HepG2 (cell line): ENCODE results near the gene PRKD2. TPM values are rescaled to one million over a fixed set of nuclear protein-coding genes. Genes with fewer than 3 reads are reported as not detected.

ENCODE experiments used
- FOXC1 ChIP-seq: sonication (generic); formaldehyde crosslinking; IDR thresholded peaks from 2 replicates; pipeline ENCODE4 v1.8.0; 2022; ENCODE audit warnings: mild to moderate bottlenecking, missing genetic modification reagents, borderline replicate concordance
- MED1 ChIP-seq: sonication (generic); formaldehyde crosslinking; IDR thresholded peaks from 2 replicates; pipeline ENCODE4 v1.4.0; 2020; ENCODE audit warnings: missing genetic modification reagents
- MIER3 ChIP-seq: IDR thresholded peaks from 2 replicates; pipeline ENCODE4 v1.6.1; 2016; ENCODE audit warnings: missing compliant biosample characterization, borderline replicate concordance
- NFIC ChIP-seq: IDR thresholded peaks from 2 replicates; pipeline ENCODE4 v1.6.1; 2012; ENCODE audit warnings: mild to moderate bottlenecking, low read length, inconsistent platforms
- PHB2 ChIP-seq: fragments of 450-650 bp; IDR thresholded peaks from 2 replicates; pipeline ENCODE4 v1.6.1; 2018; ENCODE audit not compliant: partially characterized antibody
- PLRG1 ChIP-seq: fragments of 450-650 bp; conservative IDR thresholded peaks from 2 replicates; pipeline ENCODE4 v1.6.1; 2016
- REL ChIP-seq: sonication (generic); formaldehyde crosslinking; conservative IDR thresholded peaks from 2 replicates; pipeline ENCODE4 v1.8.0; 2022; ENCODE audit warnings: mild to moderate bottlenecking, missing genetic modification reagents, moderate library complexity
- SP4 ChIP-seq: sonication (generic); formaldehyde crosslinking; IDR thresholded peaks from 2 replicates; pipeline ENCODE4 v1.8.1; 2023; ENCODE audit warnings: mild to moderate bottlenecking, missing genetic modification reagents
- ZNF335 ChIP-seq: sonication (generic); formaldehyde crosslinking; IDR thresholded peaks from 2 replicates; pipeline ENCODE4 v1.4.0; 2020; ENCODE audit warnings: missing genetic modification reagents
- ZNF430 ChIP-seq: sonication (generic); formaldehyde crosslinking; IDR thresholded peaks from 2 replicates; pipeline ENCODE4 v1.9.0; 2021; ENCODE audit warnings: mild to moderate bottlenecking, missing genetic modification reagents
- ZNF660 ChIP-seq: sonication (generic); formaldehyde crosslinking; IDR thresholded peaks from 2 replicates; pipeline ENCODE4 v1.5.1; 2020; ENCODE audit warnings: mild to moderate bottlenecking, low read depth, missing genetic modification reagents, borderline replicate concordance
- ZNF746 ChIP-seq: sonication (generic); formaldehyde crosslinking; IDR thresholded peaks from 2 replicates; pipeline ENCODE4 v1.8.0; 2022; ENCODE audit warnings: mild to moderate bottlenecking, missing genetic modification reagents
- ZNF792 ChIP-seq: IDR thresholded peaks from 2 replicates; pipeline ENCODE4 v1.6.1; 2016
- polyA plus RNA-seq, 8 experiments: library from polyadenylated mRNA; depleted of rRNA in 3 of 8; stranded (reverse) in 7 of 8; unstranded in 1 of 8; fragments of >200 nt; fragmentation: Illumina TruSeq in 4 of 8; extraction: Trizol in 4 of 8; gene quantifications; 2 replicates each; pipeline versions ENCODE4 v1.2.1 to v1.2.3, GENCODE V29; 2011 to 2016; ENCODE audit warnings: low read depth in 4 of 8, missing spikeins in 1 of 8, mixed read lengths in 1 of 8; ENCODE audit not compliant: insufficient read depth in 1 of 8
- total RNA-seq, 5 experiments: library from RNA; depleted of rRNA; stranded (reverse); fragments of >200 nt; fragmentation: Illumina TruSeq; extraction: Trizol; gene quantifications; 2 replicates each; pipeline ENCODE4 v1.2.3, GENCODE V29; 2016; ENCODE audit warnings: low read depth in 1 of 5
- TF ChIP-seq, protein P1 (sequence below): IDR thresholded peaks from 2 replicates; pipeline ENCODE4 v1.6.1; 2012; ENCODE audit warnings: low read length, improper control_type of control experiment
- TF ChIP-seq, protein P2 (sequence below): sonication (generic); formaldehyde crosslinking; conservative IDR thresholded peaks from 2 replicates; pipeline ENCODE4 v1.8.0; 2022; ENCODE audit warnings: missing genetic modification reagents
- TF ChIP-seq, protein P3 (sequence below): sonication (generic); formaldehyde crosslinking; IDR thresholded peaks from 2 replicates; pipeline ENCODE4 v1.8.1; 2023; ENCODE audit warnings: mild to moderate bottlenecking, missing genetic modification reagents, borderline replicate concordance
- TF ChIP-seq, protein P4 (sequence below): sonication (generic); formaldehyde crosslinking; IDR thresholded peaks from 2 replicates; pipeline ENCODE4 v1.8.0; 2022; ENCODE audit warnings: missing genetic modification reagents, mild to moderate bottlenecking, moderate library complexity, borderline replicate concordance
- TF ChIP-seq, protein P5 (sequence below): IDR thresholded peaks from 2 replicates; pipeline ENCODE4 v1.6.1; 2016; ENCODE audit warnings: low read depth
- TF ChIP-seq, protein P6 (sequence below): sonication (generic); formaldehyde crosslinking; IDR thresholded peaks from 2 replicates; pipeline ENCODE4 v1.8.0; 2023; ENCODE audit warnings: mild to moderate bottlenecking, missing genetic modification reagents

PRKD2 gene
- total and polyA plus RNA-seq, 2 of the 13 experiments (the other 11 are each of a cell fraction or from before 2014, with no cell fraction given) = 6.7 to 7.3 TPM

DNA sequence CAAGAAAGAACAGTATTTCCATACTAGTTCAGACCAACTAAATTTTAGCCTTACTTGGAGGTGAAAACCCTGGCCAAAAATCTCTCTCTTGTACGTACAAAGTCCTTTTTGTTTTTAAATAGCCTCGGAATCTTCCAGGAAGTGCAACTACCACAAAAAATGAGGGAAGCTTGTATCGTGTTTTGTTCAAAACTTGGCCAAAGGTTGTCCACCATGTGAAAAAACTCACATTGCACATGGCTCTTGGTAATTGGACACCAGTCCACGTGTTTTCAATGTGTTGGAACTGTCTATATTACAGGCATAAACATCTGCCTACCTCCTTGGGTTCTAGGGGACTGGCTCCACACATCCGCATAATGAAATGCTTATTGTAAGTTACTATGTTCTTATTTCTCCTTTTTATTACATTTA lies 44.5 kb upstream of the PRKD2 start (continued):
- TF ChIP-seq, protein P1, sequence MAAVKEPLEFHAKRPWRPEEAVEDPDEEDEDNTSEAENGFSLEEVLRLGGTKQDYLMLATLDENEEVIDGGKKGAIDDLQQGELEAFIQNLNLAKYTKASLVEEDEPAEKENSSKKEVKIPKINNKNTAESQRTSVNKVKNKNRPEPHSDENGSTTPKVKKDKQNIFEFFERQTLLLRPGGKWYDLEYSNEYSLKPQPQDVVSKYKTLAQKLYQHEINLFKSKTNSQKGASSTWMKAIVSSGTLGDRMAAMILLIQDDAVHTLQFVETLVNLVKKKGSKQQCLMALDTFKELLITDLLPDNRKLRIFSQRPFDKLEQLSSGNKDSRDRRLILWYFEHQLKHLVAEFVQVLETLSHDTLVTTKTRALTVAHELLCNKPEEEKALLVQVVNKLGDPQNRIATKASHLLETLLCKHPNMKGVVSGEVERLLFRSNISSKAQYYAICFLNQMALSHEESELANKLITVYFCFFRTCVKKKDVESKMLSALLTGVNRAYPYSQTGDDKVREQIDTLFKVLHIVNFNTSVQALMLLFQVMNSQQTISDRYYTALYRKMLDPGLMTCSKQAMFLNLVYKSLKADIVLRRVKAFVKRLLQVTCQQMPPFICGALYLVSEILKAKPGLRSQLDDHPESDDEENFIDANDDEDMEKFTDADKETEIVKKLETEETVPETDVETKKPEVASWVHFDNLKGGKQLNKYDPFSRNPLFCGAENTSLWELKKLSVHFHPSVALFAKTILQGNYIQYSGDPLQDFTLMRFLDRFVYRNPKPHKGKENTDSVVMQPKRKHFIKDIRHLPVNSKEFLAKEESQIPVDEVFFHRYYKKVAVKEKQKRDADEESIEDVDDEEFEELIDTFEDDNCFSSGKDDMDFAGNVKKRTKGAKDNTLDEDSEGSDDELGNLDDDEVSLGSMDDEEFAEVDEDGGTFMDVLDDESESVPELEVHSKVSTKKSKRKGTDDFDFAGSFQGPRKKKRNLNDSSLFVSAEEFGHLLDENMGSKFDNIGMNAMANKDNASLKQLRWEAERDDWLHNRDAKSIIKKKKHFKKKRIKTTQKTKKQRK = no peak
- TF ChIP-seq ZNF792 (CRISPR knock-in tag) (peak; percentile 53; the same call in 1 of the 2 replicates), SP4 (CRISPR knock-in tag) (no peak), PHB2 (no peak), ZNF746 (no peak), MIER3 (CRISPR knock-in tag) (no peak), MED1 (CRISPR knock-in tag) (peak; percentile 46; the same call in 1 of the 2 replicates), ZNF660 (no peak), FOXC1 (CRISPR knock-in tag) (no peak; the same call in 1 of the 2 replicates), ZNF430 (CRISPR knock-in tag) (peak; percentile 60; the same call in 1 of the 2 replicates), NFIC (no peak), REL (no peak), PLRG1 (no peak), ZNF335 (CRISPR knock-in tag) (no peak)
- TF ChIP-seq, protein P2, sequence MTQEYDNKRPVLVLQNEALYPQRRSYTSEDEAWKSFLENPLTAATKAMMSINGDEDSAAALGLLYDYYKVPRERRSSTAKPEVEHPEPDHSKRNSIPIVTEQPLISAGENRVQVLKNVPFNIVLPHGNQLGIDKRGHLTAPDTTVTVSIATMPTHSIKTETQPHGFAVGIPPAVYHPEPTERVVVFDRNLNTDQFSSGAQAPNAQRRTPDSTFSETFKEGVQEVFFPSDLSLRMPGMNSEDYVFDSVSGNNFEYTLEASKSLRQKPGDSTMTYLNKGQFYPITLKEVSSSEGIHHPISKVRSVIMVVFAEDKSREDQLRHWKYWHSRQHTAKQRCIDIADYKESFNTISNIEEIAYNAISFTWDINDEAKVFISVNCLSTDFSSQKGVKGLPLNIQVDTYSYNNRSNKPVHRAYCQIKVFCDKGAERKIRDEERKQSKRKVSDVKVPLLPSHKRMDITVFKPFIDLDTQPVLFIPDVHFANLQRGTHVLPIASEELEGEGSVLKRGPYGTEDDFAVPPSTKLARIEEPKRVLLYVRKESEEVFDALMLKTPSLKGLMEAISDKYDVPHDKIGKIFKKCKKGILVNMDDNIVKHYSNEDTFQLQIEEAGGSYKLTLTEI = no peak
- TF ChIP-seq, protein P3, sequence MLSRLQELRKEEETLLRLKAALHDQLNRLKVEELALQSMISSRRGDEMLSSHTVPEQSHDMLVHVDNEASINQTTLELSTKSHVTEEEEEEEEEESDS (CRISPR knock-in tag) = no peak
- TF ChIP-seq, protein P4, sequence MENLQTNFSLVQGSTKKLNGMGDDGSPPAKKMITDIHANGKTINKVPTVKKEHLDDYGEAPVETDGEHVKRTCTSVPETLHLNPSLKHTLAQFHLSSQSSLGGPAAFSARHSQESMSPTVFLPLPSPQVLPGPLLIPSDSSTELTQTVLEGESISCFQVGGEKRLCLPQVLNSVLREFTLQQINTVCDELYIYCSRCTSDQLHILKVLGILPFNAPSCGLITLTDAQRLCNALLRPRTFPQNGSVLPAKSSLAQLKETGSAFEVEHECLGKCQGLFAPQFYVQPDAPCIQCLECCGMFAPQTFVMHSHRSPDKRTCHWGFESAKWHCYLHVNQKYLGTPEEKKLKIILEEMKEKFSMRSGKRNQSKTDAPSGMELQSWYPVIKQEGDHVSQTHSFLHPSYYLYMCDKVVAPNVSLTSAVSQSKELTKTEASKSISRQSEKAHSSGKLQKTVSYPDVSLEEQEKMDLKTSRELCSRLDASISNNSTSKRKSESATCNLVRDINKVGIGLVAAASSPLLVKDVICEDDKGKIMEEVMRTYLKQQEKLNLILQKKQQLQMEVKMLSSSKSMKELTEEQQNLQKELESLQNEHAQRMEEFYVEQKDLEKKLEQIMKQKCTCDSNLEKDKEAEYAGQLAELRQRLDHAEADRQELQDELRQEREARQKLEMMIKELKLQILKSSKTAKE (CRISPR knock-in tag) = no peak
- TF ChIP-seq, protein P5, sequence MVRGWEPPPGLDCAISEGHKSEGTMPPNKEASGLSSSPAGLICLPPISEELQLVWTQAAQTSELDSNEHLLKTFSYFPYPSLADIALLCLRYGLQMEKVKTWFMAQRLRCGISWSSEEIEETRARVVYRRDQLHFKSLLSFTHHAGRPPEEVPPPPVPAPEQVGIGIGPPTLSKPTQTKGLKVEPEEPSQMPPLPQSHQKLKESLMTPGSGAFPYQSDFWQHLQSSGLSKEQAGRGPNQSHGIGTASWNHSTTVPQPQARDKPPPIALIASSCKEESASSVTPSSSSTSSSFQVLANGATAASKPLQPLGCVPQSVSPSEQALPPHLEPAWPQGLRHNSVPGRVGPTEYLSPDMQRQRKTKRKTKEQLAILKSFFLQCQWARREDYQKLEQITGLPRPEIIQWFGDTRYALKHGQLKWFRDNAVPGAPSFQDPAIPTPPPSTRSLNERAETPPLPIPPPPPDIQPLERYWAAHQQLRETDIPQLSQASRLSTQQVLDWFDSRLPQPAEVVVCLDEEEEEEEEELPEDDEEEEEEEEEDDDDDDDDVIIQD (CRISPR knock-in tag) = peak; percentile 33; the same call in 1 of the 2 replicates
- TF ChIP-seq, protein P6, sequence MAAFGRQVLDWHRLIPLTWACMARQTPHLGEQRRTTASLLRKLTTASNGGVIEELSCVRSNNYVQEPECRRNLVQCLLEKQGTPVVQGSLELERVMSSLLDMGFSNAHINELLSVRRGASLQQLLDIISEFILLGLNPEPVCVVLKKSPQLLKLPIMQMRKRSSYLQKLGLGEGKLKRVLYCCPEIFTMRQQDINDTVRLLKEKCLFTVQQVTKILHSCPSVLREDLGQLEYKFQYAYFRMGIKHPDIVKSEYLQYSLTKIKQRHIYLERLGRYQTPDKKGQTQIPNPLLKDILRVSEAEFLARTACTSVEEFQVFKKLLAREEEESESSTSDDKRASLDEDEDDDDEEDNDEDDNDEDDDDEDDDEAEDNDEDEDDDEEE (CRISPR knock-in tag) = 0 out of 2 replicates have a peak, but pooled peaks have one; percentile 69
